DMS114 treated with DMSO at 0.1 percent for 48 hours (cell line): Measurements from ENCODE around the gene PTGIS.

ENCODE experiments used
- DNase-seq: peaks from one replicate; lab custom pipeline; 2025; ENCODE audit not compliant: unreplicated experiment; lab: John Stamatoyannopoulos, UW

The PTGIS gene

DNA sequence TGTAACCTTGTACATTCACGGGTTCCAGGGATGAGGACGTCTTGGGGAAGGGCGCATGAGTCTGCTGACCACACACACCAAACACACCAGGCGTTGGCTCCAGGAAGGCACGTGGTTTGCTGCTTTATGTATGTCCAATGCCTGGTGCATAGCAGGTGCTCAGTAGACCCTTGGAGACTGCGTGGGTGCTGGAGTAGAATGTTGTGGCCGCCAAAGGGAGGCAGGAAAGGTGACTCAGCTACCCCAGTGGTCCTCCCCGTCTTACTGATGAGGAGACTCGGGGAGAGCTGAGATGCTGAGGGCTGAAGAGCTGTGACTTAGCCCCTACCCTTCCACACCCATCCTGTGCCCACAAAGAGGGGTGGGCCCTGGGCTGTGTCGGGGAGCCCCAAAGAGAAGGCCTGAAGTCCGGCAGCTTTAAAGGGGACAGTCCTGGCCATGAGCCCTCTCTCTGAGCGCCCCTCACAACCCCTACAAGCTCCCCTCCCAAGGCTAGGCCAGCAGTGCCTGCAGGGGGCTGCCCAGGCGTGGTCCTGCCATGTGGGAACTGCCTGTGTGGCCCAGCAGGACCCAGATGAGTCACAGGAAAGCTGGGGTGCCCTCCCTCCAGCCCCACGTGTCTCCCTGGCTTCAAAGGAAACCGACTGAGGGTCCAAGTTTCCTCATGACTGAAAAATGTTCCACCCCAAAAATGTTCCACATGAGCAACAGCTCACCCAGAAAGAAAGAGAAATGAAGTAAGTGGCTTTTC is 28.0 kb upstream of the PTGIS start:
- DNase-seq: no peak

DNA sequence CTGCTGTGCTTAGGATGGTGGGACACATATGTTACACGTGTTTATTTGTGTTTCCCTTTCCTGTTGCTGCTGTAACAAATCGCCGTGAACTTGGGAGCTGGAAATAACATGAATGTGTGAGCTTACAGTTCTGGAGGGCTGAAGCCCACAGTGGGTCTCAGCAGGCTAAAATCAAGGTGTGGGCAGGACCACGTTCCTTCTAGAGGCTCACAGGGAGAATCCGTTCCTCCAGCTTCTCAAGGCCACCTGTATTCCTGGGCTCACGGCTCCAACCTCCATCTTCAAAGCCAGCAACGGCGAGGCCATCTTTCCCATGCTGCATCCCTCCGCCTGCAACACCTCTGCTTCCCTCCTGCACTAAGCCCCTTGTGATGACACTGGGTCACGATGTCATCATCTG is 27.4 kb upstream of the PTGIS start:
- no peak for DNase-seq

- no peak for DNase-seq
Observed at GRCh38 chr20:49594931-49595315, 27.0 kb upstream of the PTGIS start.

- no peak for DNase-seq
Observed at GRCh38 chr20:49594143-49594930, 26.4 kb upstream of the PTGIS start.

DNA sequence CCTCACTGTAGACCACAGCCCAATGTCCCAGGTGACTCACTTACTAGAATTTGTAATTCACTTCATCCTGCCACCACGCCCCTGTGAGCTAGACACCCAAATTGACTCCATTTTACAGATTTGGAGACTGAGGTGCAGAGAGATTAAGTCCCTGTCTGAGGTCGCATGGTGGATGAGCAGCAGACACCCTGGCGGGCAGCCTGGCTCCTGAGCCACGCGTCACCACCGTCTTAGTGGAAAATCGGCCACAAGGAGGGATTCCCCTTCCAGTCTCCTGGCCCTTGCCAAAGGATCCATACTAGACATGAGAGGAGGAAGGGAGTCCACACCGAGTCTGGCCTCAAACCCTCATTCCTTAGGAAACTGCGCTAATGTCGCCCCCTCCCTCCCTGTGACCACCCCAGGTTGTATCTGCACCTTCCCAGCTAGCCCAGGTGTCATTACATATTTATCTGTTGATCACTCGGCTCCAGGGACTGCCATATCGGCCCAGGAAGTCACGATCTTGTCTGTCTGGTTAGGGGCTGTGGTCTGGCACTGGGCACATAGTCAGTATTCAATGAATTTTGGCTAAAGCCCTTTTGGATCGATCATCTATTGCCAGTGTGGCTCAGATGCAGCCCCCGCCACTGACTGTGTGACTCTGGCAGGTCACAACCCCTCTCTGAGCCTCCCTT is 25.7 kb upstream of the PTGIS start:
- no peak for DNase-seq

- DNase-seq: no peak
Observed at GRCh38 chr20:49592120-49592519, 24.2 kb upstream of the PTGIS start.

- no peak for DNase-seq
Observed at GRCh38 chr20:49591217-49591865, 23.4 kb upstream of the PTGIS start.

DNA sequence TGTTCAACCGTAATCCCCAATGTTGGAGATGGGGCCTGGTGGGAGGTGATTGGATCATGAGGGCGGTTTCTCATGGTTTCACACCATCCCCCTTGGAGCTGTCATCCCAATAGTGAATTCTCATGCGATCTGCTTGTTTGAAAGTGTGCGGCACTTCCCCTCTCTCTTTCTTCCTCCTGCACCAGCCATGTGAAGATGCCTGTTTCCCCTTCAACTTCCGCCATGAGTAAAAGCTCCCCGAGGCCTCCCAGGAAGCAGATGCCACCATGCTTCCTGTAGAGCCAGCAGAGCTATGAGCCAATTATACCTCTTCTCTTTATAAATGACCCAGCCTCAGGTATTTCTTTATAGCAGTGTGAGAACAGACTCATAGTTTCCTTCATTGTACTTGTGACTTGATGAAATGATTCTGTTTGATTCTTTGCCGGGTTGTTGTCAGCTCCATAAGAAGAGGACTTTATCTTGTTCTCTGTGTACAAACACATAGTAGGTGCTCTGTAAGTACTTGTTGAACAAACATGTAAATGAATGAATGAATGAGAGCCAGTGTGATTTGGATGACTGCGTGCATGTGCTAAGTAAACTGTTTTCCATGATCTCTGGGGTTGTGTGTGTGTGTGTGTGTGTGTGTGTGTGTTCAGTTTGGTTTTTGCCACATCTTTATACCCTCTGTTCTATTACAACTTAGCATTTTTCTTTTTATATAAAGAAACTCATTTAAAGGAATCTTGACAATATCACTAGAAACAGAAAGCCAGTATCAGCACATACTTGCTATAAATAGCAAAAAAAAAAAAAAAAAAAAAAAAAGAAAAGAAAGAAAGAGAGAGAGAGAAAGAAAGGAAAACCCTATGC is 22.5 kb upstream of the PTGIS start:
- DNase-seq: no peak

DNA sequence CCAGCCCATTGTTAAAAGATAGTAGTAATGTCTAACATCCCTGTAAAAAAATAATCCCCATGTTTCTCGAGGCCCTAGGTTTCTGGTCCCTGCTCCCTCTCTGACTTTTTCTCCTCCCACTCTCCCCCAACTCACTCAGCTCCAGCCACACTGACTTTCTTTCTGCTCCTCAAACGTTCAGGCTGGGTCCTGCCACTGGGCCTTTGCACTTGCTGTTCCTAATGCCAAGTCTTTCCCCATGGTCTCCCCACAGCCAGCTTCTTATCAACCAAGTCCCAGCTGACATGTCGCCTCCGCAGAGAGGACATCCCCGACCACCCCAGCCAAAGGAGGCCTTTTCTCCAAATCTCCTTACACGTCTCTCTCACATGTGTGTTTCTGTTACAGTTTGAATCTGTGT is 21.8 kb upstream of the PTGIS start:
- no peak for DNase-seq

DNA sequence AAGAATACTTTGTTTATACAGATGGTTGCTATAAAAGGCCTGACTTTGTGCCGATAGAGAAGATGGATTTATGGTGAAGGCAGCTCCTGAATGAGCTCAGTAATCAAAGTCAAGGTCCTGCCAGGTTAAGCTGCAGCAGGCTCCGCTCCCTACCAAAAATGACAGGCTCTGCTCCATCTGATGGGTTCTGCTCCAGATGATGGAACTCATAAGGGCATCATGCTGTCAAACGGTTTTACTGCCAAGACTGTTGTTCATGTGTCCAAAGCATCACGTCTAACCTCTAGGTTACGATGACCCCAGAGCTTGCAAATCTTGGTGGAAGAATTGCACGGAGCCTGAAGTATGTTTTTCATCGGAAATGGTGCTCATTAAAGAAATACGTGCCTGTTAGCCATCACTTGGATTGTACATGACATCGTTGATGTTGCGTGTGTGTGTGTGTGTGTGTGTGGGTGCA is 19.2 kb upstream of the PTGIS start:
- DNase-seq: no peak

DNA sequence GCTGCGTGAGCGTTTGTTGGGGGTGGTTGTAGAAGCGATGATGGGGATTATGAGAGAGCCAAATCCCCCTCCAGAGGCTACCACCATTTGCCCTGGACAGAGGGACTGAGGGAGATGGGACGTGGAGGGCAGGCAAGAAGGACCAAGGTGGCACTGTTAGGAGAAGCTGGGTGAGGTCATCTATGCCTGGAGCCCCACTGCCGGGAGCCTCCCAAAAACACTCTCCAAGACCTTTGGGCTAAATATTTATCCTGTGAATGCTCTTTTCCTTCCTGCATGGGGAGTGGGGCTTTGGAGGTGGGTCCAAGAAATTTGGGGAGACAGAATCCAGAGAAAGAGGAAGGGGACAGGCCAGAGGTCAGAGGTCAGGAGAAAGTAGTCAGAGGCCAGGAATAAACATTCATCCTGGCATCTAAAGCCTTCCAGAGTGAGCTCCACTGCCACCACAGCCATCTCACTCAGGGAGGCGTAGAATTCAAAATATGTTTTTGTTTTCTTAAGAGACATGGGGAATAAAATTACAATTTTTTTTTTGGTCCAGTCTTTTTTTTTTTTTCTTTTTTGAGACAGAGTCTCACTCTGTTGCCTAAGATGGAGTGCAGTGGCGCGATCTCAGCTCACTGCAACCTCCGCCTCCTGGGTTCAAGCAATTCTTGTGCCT is 17.8 kb upstream of the PTGIS start:
- no peak for DNase-seq

- no peak for DNase-seq
Observed at GRCh38 chr20:49584418-49585382, 16.8 kb upstream of the PTGIS start.

GRCh38 chr20:49583669-49584417 is 15.9 kb upstream of the PTGIS start:
- no peak for DNase-seq

DNA sequence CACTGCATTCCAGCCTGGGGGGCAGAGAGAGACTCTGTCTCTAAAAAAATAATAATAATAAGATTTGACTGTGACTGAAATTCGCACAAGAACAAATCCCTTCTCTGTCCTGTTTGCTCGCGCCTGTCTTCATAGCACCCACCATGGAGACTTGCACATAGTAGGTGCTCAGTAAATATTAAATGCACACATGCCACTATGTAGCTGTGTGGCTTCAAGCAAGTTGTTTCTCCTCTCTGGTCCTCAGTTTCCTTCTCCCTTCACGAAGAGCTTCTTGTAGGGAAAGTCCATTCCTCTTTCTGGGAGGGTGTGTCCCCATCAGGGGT is 15.4 kb upstream of the PTGIS start:
- DNase-seq: no peak

GRCh38 chr20:49582413-49583334 is 14.7 kb upstream of the PTGIS start:
- DNase-seq: no peak

DNA sequence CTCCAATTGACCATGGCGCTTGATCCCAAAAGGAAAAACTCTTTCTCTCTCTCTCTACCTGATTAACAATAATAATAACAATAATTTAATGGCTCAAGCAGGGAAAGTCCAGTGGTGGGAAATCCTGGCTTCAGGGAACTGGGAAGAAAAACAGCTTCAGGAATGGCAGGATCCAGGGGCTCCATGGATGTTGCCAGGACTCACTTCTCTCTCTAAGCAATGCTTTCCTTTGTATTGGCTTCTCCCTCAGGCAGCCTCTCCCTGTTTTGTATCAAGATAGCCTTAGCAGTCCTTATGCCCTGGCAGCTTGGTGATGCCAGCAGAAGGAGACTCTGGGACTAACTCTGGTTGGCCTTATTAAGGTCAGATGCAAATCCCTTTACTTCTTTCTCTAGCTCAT is 13.5 kb upstream of the PTGIS start:
- DNase-seq: no peak

- DNase-seq: no peak
Observed at GRCh38 chr20:49580813-49581174, 12.9 kb upstream of the PTGIS start.
